Measurements from ENCODE around the gene LIMK1.

Gene LIMK1

GRCh38 chr7:74061840-74062539 is 21.6 kb upstream of the LIMK1 start:
- no peaks in the 10 kb centered on the region for H3F3A ChIP-seq (ENCODE audit: insufficient read depth, low read length)
- H3K9ac ChIP-seq (ENCODE audit: low read length) = no peak overlapping the region
- no peak overlapping the region for H3K4me2 ChIP-seq (ENCODE audit: low read depth, low read length)
- H3K79me2 ChIP-seq (ENCODE audit: low read length) = no peaks in the 10 kb centered on the region
- H3K36me3 ChIP-seq (replicated peaks; ENCODE audit: insufficient read depth, low read length) = no peaks in the 10 kb centered on the region
- H3K4me1 ChIP-seq (ENCODE audit: low read length) = no peaks in the 10 kb centered on the region
- no peaks in the 10 kb centered on the region for H4K20me1 ChIP-seq (ENCODE audit: insufficient read depth, low read length)
- TF ChIP-seq EZH2phosphoT487 (IDR thresholded peaks at IDR 0.05; ENCODE audit: low read length) = no peak
- no peak for TF ChIP-seq CTCF (IDR thresholded peaks at IDR 0.05; ENCODE audit: low read length)
- no peak for TF ChIP-seq EZH2 (optimal IDR thresholded peaks at IDR 0.05; ENCODE audit: low read depth, low read length)
- no peak overlapping the region for H3K27ac ChIP-seq (ENCODE audit: low read length)
- H3K9me3 ChIP-seq (replicated peaks; ENCODE audit: insufficient read depth, low read length) = no peaks in the 10 kb centered on the region
- no peak overlapping the region for H3K4me3 ChIP-seq (ENCODE audit: low read length)
- DNase-seq = no peak
- no peaks in the 10 kb centered on the region for H3K9me2 ChIP-seq (replicated peaks; ENCODE audit: insufficient read depth, low read length)
- peaks cover 31% of the 10 kb centered on the region for H3K27me3 ChIP-seq (replicated peaks; ENCODE audit: insufficient read depth, low read length)
- no peak overlapping the region for H2AFZ ChIP-seq (ENCODE audit: low read length)

- no peaks in the 10 kb centered on the region for H3K79me2 ChIP-seq (ENCODE audit: low read length)
- no peaks in the 10 kb centered on the region for H4K20me1 ChIP-seq (ENCODE audit: insufficient read depth, low read length)
- no peak overlapping the region for H3K9ac ChIP-seq (ENCODE audit: low read length)
- H3K4me1 ChIP-seq (ENCODE audit: low read length) = no peaks in the 10 kb centered on the region
- peaks cover 19% of the 10 kb centered on the region for H3K27me3 ChIP-seq (replicated peaks; ENCODE audit: insufficient read depth, low read length)
- no peak overlapping the region for H3K4me3 ChIP-seq (ENCODE audit: low read length)
- H3K27ac ChIP-seq (ENCODE audit: low read length) = no peak overlapping the region
- H3K9me2 ChIP-seq (replicated peaks; ENCODE audit: insufficient read depth, low read length) = no peaks in the 10 kb centered on the region
- no peak overlapping the region for H2AFZ ChIP-seq (ENCODE audit: low read length)
- DNase-seq = no peak
- H3K4me2 ChIP-seq (ENCODE audit: low read depth, low read length) = no peak overlapping the region
- H3K36me3 ChIP-seq (replicated peaks; ENCODE audit: insufficient read depth, low read length) = no peaks in the 10 kb centered on the region
- H3K9me3 ChIP-seq (replicated peaks; ENCODE audit: insufficient read depth, low read length) = no peaks in the 10 kb centered on the region
- no peak for TF ChIP-seq CTCF (IDR thresholded peaks at IDR 0.05; ENCODE audit: low read length)
- TF ChIP-seq EZH2phosphoT487 (IDR thresholded peaks at IDR 0.05; ENCODE audit: low read length) = no peak
- no peak for TF ChIP-seq EZH2 (optimal IDR thresholded peaks at IDR 0.05; ENCODE audit: low read depth, low read length)
- H3F3A ChIP-seq (ENCODE audit: insufficient read depth, low read length) = no peaks in the 10 kb centered on the region
Measured at GRCh38 chr7:74063223-74063641, 20.4 kb upstream of the LIMK1 start.

- Histone ChIP-seq H3K9ac (ENCODE audit: low read length) (no peak overlapping the region), H2AFZ (ENCODE audit: low read length) (no peak overlapping the region), H3K9me2 (replicated peaks; ENCODE audit: insufficient read depth, low read length) (no peaks in the 10 kb centered on the region), H3K4me1 (ENCODE audit: low read length) (no peaks in the 10 kb centered on the region), H3K27me3 (replicated peaks; ENCODE audit: insufficient read depth, low read length) (peaks cover 14% of the 10 kb centered on the region), H3K36me3 (replicated peaks; ENCODE audit: insufficient read depth, low read length) (no peaks in the 10 kb centered on the region), H3F3A (ENCODE audit: insufficient read depth, low read length) (no peaks in the 10 kb centered on the region), H3K4me2 (ENCODE audit: low read depth, low read length) (no peak overlapping the region), H3K9me3 (replicated peaks; ENCODE audit: insufficient read depth, low read length) (no peaks in the 10 kb centered on the region), H3K4me3 (ENCODE audit: low read length) (no peak overlapping the region), H3K79me2 (ENCODE audit: low read length) (no peaks in the 10 kb centered on the region), H4K20me1 (ENCODE audit: insufficient read depth, low read length) (no peaks in the 10 kb centered on the region), H3K27ac (ENCODE audit: low read length) (no peak overlapping the region)
- TF ChIP-seq EZH2 (optimal IDR thresholded peaks at IDR 0.05; ENCODE audit: low read depth, low read length) (no peak), EZH2phosphoT487 (IDR thresholded peaks at IDR 0.05; ENCODE audit: low read length) (no peak), CTCF (IDR thresholded peaks at IDR 0.05; ENCODE audit: low read length) (no peak)
- DNase-seq = no peak
Measured at GRCh38 chr7:74063646-74064045, 20.0 kb upstream of the LIMK1 start.
